Inferior parietal cortex (tissue), 1 donor: ENCODE results near the gene SPAST.
"Not testable (repeated sequence)": the region's sequence is repeated elsewhere in the genome, so short reads cannot be mapped to it uniquely, and the experiment has no call there.

Source experiments
- DNase-seq: peaks from one replicate; pipeline ENCODE4 v3.0.0-alpha.2; 2016; ENCODE audit errors: extremely low spot score

The SPAST gene, protein sequence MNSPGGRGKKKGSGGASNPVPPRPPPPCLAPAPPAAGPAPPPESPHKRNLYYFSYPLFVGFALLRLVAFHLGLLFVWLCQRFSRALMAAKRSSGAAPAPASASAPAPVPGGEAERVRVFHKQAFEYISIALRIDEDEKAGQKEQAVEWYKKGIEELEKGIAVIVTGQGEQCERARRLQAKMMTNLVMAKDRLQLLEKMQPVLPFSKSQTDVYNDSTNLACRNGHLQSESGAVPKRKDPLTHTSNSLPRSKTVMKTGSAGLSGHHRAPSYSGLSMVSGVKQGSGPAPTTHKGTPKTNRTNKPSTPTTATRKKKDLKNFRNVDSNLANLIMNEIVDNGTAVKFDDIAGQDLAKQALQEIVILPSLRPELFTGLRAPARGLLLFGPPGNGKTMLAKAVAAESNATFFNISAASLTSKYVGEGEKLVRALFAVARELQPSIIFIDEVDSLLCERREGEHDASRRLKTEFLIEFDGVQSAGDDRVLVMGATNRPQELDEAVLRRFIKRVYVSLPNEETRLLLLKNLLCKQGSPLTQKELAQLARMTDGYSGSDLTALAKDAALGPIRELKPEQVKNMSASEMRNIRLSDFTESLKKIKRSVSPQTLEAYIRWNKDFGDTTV

DNA sequence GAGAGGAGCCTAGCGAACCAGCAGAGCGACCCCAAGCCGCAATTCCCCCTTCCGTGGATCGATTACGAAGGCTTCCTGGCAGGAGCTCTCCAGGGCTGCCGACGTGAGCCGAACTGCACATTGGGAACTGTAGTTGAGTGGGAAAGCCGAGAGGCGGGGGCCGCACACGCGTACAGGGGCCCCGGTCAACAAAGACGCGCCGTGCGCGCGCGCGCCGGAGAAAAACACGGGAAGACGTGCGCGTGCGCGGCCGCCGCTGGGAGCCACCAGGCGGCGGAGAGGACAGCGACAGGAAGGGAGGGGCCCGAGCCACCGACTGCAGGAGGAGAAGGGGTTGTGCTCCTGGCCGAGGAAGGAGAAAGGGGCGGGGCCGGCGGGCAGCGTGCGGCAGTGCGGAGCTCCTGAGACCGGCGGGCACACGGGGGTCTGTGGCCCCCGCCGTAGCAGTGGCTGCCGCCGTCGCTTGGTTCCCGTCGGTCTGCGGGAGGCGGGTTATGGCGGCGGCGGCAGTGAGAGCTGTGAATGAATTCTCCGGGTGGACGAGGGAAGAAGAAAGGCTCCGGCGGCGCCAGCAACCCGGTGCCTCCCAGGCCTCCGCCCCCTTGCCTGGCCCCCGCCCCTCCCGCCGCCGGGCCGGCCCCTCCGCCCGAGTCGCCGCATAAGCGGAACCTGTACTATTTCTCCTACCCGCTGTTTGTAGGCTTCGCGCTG lies at the start of gene SPAST:
TSS of gene SPAST (plus strand) at position 247 of the 711 bp plus-strand sequence. CDS start at position 523, 276 bp downstream.
- DNase-seq = peak; percentile 98

- DNase-seq = not testable (repeated sequence)
These were observed 44.4 kb upstream of the SPAST start for GRCh38 chr2:32018789-32019482.

- not testable (repeated sequence) for DNase-seq
These were observed 29.0 kb upstream of the SPAST start for GRCh38 chr2:32034198-32034887.

GRCh38 chr2:32039447-32040219 lies 23.7 kb upstream of the SPAST start, which contains the start of gene DPY30:
Gene DPY30, minus strand, starts transcription at chr2:32039805. Its CDS starts 349 bp downstream, at chr2:32039456.
- peak; percentile 95 for DNase-seq

GRCh38 chr2:32043561-32043960 lies 19.8 kb upstream of the SPAST start:
- DNase-seq = no peak

DNA sequence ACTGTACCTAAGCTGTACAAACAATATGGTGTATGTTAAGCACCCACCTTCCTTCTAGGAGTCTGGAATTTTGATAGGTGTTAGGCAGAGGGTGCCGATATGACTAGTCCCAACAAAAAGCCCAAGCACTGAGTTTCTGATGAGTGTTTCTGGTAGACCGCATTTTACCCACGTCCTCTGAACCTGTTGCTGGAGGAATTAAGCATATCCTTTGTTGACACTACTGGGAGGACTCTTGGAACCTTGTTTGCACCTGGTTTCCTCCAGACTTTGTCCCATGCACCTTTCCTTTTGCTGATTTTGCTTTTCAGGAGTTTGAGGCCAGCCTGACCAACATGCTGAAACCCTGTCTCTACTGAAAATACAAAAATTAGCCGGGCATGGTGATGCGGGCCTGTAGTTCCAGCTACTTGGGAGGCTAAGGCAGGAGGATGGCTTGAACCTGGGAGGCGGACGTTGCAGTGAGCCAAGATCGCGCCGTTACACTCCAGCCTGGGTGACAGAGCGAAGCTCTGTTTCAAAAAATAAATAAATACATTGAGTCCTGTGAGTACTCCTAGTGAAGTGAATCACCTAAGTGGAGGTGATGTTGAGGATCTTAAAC lies 11.4 kb upstream of the SPAST start:
- no peak for DNase-seq

- not testable (repeated sequence) for DNase-seq
These were observed 8.8 kb upstream of the SPAST start for GRCh38 chr2:32054583-32054982.

DNA sequence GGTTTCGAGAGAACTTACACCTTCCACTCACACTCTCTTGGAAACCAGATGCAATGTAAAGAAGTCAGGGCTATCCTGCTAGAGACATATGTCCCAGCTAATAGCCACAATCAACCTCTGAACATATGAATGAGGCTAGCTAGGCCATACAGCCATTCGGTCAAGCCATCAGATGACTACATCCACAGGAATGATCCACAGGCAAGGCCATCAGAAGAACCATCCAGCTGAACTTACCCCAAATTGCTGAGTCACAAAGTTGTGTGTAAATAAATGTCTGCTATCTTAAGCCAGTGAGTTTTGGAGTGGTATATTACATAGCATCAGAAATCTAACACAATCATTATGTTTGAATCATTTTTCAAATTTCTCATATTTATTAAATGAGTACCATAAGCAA lies 5.2 kb upstream of the SPAST start:
- no peak for DNase-seq

DNA sequence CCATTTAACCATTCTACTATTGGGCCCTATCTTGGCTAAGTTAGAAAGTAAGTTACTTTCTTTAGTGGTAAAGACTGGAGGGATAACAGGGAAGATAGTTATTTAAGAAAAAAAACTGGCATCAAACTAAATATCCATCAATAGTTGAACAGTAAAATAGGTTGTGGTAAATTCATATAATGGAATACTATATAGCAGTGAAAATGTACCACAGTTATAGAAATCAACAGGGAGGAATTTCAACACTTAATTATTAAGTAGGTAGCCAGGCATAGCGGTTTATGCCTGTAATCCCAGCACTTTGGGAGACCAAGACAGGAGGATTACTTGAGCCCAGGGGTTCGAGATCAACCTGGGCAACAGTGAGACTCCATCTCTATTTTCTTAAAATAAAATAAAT lies 3.1 kb upstream of the SPAST start:
- DNase-seq = no peak

- no peak for DNase-seq
These were observed 1.9 kb upstream of the SPAST start for GRCh38 chr2:32061430-32061829.

DNA sequence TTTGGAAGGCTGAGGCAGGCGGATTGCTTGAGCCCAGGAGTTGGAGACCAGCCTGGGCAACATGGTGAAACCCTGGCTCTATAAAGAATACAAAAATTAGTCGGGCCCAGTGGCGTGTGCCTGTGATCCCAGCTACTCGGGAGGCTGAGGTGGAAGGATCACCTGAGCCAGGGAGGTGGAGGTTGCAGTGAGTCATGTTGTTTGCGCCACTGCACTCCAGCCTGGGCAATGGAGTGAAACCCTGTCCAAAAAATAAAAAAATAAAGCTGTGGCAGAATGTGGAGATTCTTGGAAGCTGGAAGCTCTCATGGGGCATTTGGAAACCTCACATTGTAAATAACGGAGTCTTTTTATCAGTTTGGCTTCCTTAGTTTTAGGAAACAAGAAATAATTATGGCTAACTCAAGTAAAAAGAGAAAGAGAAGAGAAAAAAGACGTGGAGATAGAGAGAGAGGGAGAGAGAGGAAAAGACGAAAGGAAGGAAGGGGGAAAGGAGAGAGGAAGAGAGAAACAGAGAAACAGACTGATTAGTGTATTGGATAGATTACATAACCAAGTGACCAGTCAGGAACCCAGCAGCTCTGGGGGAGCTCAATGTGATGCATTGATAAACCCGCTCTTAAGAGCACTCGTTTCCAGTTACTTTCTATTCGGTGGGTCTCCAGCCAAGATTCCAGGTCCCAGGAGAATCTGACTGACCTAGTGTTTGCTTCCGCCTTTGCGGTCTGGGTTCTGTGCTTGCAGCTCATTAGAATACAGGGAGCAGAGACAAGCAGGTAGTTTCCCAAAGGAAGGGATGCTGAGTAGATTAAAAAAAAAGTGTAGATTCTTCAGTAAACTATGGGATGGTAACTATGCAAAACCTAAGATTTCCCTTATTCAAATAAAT lies 1.1 kb upstream of the SPAST start:
- peak; percentile 55 for DNase-seq

DNA sequence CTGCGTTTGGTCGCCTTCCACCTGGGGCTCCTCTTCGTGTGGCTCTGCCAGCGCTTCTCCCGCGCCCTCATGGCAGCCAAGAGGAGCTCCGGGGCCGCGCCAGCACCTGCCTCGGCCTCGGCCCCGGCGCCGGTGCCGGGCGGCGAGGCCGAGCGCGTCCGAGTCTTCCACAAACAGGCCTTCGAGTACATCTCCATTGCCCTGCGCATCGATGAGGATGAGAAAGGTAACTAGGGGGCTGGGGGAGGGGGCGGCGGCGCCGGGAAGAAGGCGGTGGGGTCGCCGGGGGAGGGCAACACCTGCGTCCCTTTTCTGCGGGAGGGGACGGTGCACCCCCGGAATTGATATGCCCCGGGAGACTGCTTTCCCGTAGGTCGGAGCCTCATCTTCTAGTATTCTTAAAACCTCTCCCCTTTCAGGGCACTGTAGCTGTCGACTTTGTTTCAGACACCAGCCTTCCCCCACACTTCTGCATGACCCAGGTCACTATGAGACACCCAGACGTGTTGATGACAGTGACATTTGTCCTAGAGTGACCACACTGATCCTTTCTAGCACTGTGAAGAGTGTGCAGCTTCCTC lies 755 bp downstream of the SPAST start:
- DNase-seq = peak; percentile 14

GRCh38 chr2:32064713-32065112 lies 1.4 kb downstream of the SPAST start:
- no peak for DNase-seq

DNA sequence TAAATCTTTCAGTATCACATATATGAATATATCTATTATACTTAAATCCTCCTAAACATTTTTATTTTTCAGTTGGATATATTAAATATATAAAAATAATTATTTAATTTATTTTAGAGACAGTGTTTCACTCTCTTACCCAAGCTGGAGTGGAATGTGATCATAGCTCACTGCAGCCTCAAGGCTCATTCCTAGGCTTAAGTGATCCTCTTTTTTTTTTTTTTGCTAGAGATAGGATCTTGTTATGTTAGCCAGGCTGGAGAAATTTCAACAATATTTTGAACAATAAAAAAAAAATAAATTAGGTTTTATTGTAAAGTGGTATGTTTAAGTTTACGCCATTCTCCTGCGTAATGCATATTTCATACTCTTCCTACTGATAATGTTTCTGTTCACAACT lies 4.2 kb downstream of the SPAST start:
- no peak for DNase-seq

- no peak for DNase-seq
These were observed 10.8 kb downstream of the SPAST start for GRCh38 chr2:32074134-32074506.

GRCh38 chr2:32095671-32096070 lies 32.3 kb downstream of the SPAST start:
- no peak for DNase-seq

DNA sequence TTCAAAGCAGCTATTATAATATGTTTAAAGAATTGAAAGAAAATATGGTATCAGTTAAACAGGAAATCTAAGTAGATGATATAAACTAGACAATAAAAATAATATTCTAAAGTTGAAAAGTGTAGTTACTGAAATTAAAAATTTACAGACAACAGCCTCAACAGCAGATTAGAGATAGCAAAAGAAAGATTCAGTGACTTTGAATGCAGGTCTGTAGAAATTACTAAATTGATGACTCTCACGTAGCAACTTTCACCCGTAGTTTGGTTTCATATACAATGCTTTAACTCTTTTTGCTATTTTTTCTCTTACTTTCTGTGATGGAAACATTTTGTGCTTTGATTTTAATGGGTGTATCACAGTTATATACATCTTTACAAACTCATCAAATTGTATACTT lies 44.8 kb downstream of the SPAST start:
- DNase-seq = no peak

- DNase-seq = no peak
These were observed 54.7 kb downstream of the SPAST start for GRCh38 chr2:32118055-32118454.

DNA sequence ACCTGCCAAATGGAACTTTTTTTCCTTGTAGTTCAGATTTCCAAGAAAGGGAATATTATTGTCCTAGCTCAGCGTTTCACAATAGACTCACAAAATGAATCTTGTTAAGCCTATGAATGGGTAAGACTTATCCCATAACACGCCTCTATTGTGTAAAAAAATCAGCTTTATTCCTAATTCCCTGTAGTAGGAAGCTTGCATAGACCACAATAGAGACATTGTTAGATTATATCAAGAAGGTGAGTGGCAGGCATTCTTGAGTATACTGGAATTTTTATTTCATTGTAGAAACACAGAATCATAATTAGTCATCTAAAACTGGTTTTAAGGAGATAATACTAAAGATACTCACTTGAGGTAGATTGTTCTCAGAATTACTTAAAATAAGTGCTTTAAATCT lies 55.8 kb downstream of the SPAST start:
- no peak for DNase-seq
